ENCODE measurements around the gene USF2. TPM values are rescaled to one million over a fixed set of nuclear protein-coding genes. Genes with fewer than 3 reads are reported as not detected.

Gene USF2
- total and polyA plus RNA-seq, 2 donors (not counting 1 experiment from before 2014, with no cell fraction given) = 318 to 377 TPM

GRCh38 chr19:35276706-35277281, 8.0 kb downstream of the USF2 start:
- Mint-ChIP-seq H3K9me3 (ENCODE audit: insufficient read depth) (no peaks in the 10 kb centered on the region), H3K27ac (peak overlapping the region; percentile 59), H3K27me3 (no peaks in the 10 kb centered on the region), H3K4me1 (peaks cover 48% of the 10 kb centered on the region), H3K4me3 (no peak overlapping the region)
- H3K4me1 ChIP-seq (ENCODE audit: control insufficient read depth in 2 of 2, insufficient read depth in 2 of 2, low read length in 2 of 2) = peaks cover 30 to 33% of the 10 kb centered on the region in 2 donors
- no peak overlapping the region for H3K27ac ChIP-seq (ENCODE audit: low read length in 2 of 2)
- H2AFZ ChIP-seq (ENCODE audit: insufficient read depth, low read depth, low read length, poor library complexity, severe bottlenecking) = no peak overlapping the region
- ChIA-PET CTCF (no interaction called here), POLR2A (interaction anchor here (0.6 kb wide), 1 partner anchor 61 kb away, joined by 3 read pairs; no protein-coding TSS in a partner anchor)
- WGBS (ENCODE audit: insufficient coverage) = 94% methylated on average over 25 of the region's 28 CpGs
- no peaks in the 10 kb centered on the region for H3K9me3 ChIP-seq (ENCODE audit: control extremely low read depth in 1 of 3, control insufficient read depth in 2 of 3, insufficient read depth in 1 of 3, low read length in 2 of 3)
- ATAC-seq (ENCODE audit: low read depth) (no peak), DNase-seq (no peak)
- TF ChIP-seq CTCF (IDR thresholded peaks at IDR 0.05) (no peak), EZH2 (IDR thresholded peaks at IDR 0.05; ENCODE audit: borderline replicate concordance, insufficient read depth, low read depth, low read length, poor library complexity, severe bottlenecking) (no peak)
- peaks cover 0 to 50% of the 10 kb centered on the region in 2 experiments for H3K36me3 ChIP-seq (replicated peaks in 1 of 2; ENCODE audit: control extremely low read depth in 1 of 2, control insufficient read depth in 1 of 2, extremely low read depth in 1 of 2, insufficient read depth in 2 of 2, low read length in 1 of 2)
- no peak overlapping the region for H3K9ac ChIP-seq (ENCODE audit: low read length)
- H3K4me2 ChIP-seq (replicated peaks; ENCODE audit: low read depth, low read length, poor library complexity, severe bottlenecking) = no peak overlapping the region
- no peaks in the 10 kb centered on the region for H3K27me3 ChIP-seq (replicated peaks in 1 of 4; ENCODE audit: control extremely low read depth in 1 of 4, control insufficient read depth in 3 of 4, insufficient read depth in 4 of 4, low read length in 3 of 4)
- intact Hi-C loops (cut with micrococcal nuclease) = no loop called here
- H4K20me1 ChIP-seq (ENCODE audit: control insufficient read depth, insufficient read depth, low read length, poor library complexity, severe bottlenecking) = peaks cover 32% of the 10 kb centered on the region
- H3K79me2 ChIP-seq (ENCODE audit: control insufficient read depth, insufficient read depth, low read length) = peaks cover 46% of the 10 kb centered on the region
- H3K4me3 ChIP-seq (ENCODE audit: control extremely low read depth in 1 of 5, extremely low read depth in 1 of 5, insufficient read depth in 1 of 5, low read depth in 2 of 5, low read length in 4 of 5) = no peak overlapping the region

- Mint-ChIP-seq H3K27me3 (no peaks in the 10 kb centered on the region), H3K4me1 (peaks cover 53% of the 10 kb centered on the region), H3K9me3 (ENCODE audit: insufficient read depth) (no peaks in the 10 kb centered on the region), H3K4me3 (no peak overlapping the region), H3K27ac (no peak overlapping the region)
- ChIA-PET POLR2A (interaction anchor here (1.5 kb wide), 1 partner anchor 17 kb away, joined by 3 read pairs; no protein-coding TSS in a partner anchor), CTCF (interaction anchor here (1.2 kb wide), 1 partner anchor 52 kb away, joined by 3 read pairs; no protein-coding TSS in a partner anchor)
- intact Hi-C loops (cut with micrococcal nuclease) = no loop called here
- Histone ChIP-seq H3K4me2 (replicated peaks; ENCODE audit: low read depth, low read length, poor library complexity, severe bottlenecking) (no peak overlapping the region), H2AFZ (ENCODE audit: insufficient read depth, low read depth, low read length, poor library complexity, severe bottlenecking) (no peak overlapping the region), H3K4me3 (ENCODE audit: control extremely low read depth in 1 of 5, extremely low read depth in 1 of 5, insufficient read depth in 1 of 5, low read depth in 2 of 5, low read length in 4 of 5) (no peak overlapping the region), H3K4me1 (ENCODE audit: control insufficient read depth in 2 of 2, insufficient read depth in 2 of 2, low read length in 2 of 2) (peaks cover 38 to 41% of the 10 kb centered on the region in 2 donors), H4K20me1 (ENCODE audit: control insufficient read depth, insufficient read depth, low read length, poor library complexity, severe bottlenecking) (peaks cover 17% of the 10 kb centered on the region), H3K79me2 (ENCODE audit: control insufficient read depth, insufficient read depth, low read length) (peaks cover 33% of the 10 kb centered on the region), H3K27ac (ENCODE audit: low read length in 2 of 2) (no peak overlapping the region), H3K36me3 (replicated peaks in 1 of 2; ENCODE audit: control extremely low read depth in 1 of 2, control insufficient read depth in 1 of 2, extremely low read depth in 1 of 2, insufficient read depth in 2 of 2, low read length in 1 of 2) (peaks cover 0 to 36% of the 10 kb centered on the region in 2 experiments), H3K27me3 (replicated peaks in 1 of 4; ENCODE audit: control extremely low read depth in 1 of 4, control insufficient read depth in 3 of 4, insufficient read depth in 4 of 4, low read length in 3 of 4) (no peaks in the 10 kb centered on the region), H3K9ac (ENCODE audit: low read length) (no peak overlapping the region), H3K9me3 (ENCODE audit: control extremely low read depth in 1 of 3, control insufficient read depth in 2 of 3, insufficient read depth in 1 of 3, low read length in 2 of 3) (no peaks in the 10 kb centered on the region)
- TF ChIP-seq CTCF (IDR thresholded peaks at IDR 0.05) (no peak), EZH2 (IDR thresholded peaks at IDR 0.05; ENCODE audit: borderline replicate concordance, insufficient read depth, low read depth, low read length, poor library complexity, severe bottlenecking) (no peak)
- DNase-seq (no peak), ATAC-seq (ENCODE audit: low read depth) (no peak)
- WGBS (ENCODE audit: insufficient coverage) = 98% methylated on average over 42 of the region's 45 CpGs
Measured at GRCh38 chr19:35278578-35279284, 10.0 kb downstream of the USF2 start.

Measured in B cell (primary cell).